GM18907 (cell line): ENCODE results near the gene CHMP5.
A peak's percentile ranks its signal among the peaks of the same experiment; 100 is the strongest.

Source experiments
- ATAC-seq: cut with Tn5 transposase; IDR thresholded peaks from one replicate; pipeline ENCODE4 v1.9.1; 2021; ENCODE audit warnings: mild to moderate bottlenecking, moderate library complexity; ENCODE audit not compliant: unreplicated experiment

CHMP5 gene

DNA sequence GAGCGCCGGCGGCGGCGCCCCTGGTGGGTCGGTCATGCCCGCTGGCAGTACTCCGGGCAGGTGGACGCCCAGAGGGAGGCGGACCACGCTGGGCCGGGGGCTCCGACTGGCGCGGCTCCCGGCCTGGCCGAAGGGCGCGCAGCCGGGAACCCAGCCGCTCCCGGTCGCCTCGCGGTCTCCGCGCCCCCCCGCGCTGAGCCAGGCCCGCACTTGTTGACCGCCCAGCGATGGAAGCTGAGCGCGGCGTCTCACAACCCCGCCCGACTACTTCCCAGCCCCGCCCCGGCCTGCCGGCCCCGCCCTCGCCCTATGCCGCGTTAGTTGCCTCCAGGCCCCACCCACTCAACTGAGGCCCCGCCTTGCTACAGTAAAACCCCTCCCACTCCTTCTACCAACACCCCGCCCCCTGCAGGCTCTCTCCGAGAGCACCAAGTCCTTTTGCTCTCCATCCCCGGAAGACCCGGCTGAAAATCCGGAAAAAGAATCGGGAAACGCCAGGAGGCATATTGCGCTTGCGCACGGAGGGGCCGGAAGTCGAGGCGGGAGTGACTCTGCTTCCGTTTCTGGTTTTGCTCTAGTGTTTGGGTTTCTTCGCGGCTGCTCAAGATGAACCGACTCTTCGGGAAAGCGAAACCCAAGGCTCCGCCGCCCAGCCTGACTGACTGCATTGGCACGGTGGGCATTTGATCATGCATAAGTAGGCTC lies at the start of gene CHMP5, which contains the start of gene BAG1:
Gene CHMP5 (plus strand): TSS at position 577 of the 705 bp plus-strand sequence. CDS start 30 bp downstream, at position 607.
Gene BAG1 (minus strand): TSS at position 236 of the 705 bp plus-strand sequence.
- peak; percentile 89 for ATAC-seq

DNA sequence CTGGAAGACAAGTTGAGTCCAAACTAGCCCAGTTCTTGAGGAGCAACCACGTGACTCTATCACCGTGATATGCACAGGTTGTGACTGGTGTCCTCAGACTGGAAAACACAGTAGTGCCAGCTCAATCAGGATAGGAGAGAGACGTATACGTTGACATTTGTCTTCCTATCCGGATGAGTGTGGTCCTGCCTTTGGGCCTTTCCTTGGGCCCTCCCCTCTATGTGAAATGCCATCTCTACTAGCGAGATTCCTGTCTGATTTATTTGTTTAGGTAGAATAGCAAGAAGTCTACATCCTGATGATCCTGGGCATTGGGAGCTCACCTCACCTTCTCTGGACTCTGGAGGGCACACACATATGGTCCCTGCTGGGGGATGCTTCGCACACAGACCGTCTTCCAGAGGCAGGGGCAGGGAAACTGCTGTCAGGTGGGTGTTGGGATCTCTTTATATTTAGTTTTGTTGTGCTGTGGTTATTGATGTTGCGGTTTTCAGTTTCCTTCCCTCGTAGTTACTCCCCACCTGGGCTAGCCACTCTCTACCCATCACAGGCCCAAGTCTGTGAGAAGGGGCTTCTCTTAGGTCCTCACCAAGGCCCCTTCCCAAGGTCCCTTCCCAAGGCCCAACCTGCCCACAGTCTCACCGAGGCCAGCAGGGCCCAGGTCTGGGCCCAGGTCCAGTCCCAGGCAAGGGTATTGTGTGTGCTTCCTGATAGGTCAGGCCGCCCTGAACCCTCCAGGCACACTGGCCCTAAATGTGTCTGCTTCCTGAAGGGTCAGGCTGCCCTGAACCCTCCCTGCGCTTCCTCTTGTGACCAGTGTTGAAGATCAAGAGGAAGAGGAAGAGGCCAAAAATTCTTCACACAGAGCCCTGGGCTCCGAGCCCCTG lies 43.9 kb upstream of the CHMP5 start:
- no peak for ATAC-seq

DNA sequence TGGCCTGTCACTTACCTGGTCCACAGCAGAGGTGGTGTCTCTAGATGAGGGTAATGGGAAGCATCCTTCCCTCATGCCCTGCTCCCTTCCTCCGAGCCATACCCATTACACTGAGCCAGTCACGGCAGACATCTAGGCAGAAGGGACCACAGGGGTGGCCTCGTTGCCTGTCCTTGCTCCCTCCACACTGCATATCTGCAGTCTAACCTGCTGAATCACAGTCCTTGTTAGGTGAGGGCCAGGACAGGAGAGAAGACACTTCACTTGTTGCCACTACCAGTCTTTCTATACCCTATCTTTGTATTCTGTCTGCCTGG lies 43.3 kb upstream of the CHMP5 start:
- ATAC-seq = no peak

DNA sequence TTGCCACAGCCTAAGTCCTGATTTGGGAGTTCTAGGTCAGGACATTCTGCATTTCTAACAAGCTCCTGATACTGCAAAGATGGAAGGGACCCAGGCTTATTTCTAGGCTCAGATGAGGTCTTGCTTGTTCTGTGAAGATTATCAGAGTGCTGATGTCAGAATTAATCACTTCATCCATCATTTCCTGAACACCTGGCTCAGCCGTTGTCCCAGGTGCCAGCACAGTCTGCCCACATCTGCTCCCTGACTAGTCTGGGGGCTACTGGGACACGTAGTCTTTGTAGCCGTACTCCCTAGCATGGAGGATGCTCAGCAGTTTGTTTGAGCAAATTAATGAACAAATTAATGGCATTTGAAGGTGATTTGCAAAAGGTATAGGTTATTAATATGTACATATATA lies 42.8 kb upstream of the CHMP5 start:
- ATAC-seq = no peak

- ATAC-seq = no peak
Observed at GRCh38 chr9:33223696-33224095, 41.2 kb upstream of the CHMP5 start.

DNA sequence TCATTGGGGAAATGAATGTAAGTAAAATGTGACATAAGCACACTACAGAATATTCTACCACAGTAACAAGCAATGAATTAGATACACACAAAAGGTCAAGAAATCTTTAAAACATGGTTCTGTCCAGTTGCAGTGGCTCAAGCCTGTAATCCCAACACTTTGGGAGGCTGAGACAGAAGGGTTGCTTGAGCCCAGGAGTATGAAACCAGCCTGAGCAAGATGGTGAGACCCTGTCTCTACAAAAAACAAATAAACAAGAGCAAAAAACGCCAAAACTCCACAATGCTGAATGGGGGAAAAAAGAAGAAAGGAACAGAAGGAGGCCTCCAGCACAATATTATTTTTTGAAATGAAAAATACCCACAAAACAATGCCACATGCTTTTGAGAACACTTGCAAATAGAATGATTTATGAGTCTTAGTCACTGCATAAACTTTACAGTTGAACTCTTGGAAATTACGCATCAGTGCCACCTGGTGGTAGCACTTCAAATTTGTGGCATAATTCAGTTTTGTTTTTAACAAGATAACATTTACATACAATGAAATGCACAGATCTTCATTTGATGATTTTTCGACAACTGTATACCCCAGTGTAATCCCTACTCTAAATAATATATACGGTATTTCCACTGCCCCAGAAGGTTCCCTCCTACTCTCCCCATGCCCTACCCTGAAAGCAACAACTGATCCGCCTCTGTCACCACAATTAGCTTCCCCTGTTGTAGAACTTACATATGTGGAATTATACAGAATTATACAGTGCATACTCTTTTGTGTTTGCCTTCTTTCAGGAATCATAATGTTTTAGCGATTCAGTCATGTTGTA lies 39.3 kb upstream of the CHMP5 start:
- ATAC-seq = no peak

GRCh38 chr9:33227008-33227398 lies 37.8 kb upstream of the CHMP5 start:
- ATAC-seq = peak; percentile 57

DNA sequence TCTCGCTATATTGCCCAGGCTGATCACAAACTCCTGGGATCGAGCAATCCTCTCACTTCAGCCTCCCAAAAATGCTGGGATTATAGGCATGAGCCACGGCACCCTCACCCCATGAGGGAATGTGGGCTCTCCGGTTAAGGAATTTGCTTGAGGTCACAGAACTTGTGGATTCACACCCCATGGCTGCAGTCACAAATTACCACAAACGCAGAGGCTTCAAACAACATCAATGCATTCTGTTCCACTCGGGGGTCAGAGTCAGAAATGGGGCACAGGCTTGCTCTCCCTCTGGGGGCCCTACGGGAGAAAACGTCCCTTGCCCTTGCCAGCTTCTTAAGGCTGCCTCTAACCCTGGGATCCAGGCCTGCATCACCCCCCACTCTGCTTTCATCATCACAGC lies 37.1 kb upstream of the CHMP5 start:
- no peak for ATAC-seq

GRCh38 chr9:33228606-33229005 lies 36.2 kb upstream of the CHMP5 start:
- ATAC-seq = no peak

GRCh38 chr9:33229359-33230114 lies 35.3 kb upstream of the CHMP5 start:
- no peak for ATAC-seq

DNA sequence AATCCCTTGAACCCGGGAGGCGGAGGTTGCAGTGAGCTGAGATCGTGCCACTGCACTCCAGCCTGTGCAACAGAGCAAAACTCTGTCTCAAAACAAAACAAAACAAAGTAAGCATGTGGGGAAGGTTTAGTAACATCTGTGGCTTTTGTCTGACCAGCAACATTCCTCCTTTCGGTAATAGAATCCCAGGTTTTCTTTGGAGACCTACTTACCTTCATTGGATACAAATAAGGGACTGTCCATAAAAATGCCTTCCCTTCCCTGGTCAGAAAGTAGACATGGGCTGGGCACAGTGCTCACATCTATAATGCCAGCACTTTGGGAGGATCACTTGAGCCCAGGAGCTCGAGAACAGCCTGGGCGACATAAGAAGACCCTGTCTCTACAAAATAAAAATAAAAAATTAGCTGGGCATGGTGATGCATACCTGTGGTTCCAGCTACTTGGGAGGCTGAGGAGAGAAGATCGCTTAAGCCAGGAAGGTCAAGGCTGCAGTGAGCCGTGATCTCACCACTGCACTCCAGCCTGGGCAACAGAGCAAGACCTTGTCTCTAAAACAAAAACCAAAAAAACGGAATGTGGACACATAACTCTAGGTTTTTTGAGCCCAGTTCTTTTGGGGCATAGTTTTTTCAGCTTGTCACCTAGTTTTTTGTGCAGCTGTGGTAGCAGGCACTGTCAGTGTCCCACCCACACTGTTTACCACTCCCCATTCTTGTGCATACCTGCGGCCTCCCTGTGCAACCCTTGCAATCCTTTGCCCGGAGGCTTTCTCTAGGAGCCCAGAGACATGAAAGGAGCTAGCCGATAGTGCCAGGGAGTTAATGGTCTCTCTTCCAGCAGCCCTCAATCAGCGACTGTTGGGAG lies 33.9 kb upstream of the CHMP5 start:
- ATAC-seq = no peak

DNA sequence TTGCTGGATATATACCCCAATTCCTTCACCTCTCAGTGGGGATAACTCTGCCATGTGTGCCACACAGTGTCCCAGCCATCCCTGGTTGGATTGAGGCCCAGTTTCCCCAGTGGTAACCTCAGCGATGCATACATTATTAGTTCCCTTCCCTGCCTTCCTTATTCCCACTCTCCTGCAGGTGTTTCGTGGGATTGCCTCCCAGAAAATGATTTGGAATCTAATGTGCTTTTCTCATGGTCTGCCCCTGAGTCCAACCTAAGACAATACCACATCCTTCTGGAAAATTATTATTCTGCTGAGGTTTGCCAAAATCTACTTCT lies 33.3 kb upstream of the CHMP5 start:
- ATAC-seq = no peak

- no peak for ATAC-seq
Observed at GRCh38 chr9:33232815-33233214, 32.0 kb upstream of the CHMP5 start.

DNA sequence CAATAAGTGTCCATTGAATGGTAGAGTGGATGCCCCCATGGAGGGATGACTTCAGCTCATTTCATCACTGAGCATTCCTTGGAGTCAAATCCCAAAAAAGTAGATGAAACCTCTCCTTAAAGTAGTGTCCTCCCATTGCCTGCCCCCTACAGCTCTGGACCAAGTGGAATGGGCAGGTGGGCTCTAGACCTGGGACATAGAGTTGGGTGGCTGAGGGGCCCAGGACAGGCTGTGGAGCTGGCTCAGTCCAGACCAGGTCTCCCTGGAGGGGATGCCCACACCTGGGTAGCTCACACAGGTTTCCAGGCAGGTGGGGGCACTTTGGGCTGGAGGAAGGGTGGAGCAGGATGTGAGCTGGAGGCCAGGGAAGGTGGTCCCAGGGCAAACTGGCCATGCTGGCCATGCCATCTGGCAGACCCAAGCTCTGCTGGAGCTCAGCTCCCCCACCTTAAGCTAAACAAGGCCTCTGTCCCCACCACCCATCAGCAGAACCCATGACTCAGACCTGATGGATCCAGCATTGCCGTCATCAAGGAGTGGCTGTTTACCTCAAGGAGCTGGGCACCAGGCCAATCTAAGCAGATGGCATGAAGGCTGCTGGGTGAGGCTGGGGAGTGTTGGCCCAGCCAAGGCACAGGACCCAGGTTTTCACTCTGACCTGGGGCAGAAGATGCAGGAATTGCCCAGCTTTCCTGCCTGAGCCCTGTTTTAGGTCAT lies 31.1 kb upstream of the CHMP5 start:
- ATAC-seq = no peak

DNA sequence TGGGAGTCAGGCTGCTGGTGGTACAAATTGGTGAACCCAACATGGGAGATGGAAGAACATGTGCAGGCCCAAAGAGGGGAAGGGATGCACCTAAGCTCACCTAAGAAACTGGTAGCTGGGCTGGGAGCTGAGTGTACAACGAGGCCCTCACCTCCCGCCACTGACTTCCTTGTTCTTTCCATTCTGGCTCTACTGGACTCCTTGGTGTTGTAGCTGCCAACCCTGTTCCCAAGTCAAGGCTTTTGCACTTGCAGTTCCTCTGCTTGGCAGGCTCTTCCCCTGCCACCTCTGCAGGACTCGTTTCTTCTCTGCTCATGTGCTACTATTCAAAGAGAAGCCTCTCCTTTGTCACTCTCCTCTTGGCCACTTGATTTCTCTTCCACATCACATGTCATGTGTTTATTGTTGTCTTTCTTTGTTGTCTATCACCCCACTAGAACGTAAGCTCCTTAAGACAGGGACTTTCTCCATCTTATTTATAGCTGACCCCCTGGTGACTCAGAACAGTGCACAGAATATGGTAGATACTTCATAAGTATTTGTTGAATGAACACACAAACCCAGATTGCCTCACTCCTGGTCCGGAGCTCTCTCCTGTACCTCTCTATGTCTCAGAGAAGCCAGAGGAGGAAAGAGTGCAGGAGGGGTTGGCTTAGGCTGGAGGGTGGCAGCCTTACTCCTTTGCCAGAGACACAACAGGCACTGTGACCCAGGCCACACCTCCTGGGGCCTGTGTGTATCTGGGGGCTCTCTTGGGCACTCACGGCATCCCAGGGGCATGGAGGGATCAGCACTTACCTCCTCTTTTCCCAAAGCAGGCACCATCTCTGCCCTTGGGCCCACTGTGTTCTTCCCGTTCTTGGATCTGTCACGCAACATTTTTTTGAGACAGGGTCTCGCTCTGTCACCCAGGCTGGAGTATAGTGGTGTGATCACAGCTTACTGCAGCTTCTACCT lies 30.1 kb upstream of the CHMP5 start:
- ATAC-seq = no peak

DNA sequence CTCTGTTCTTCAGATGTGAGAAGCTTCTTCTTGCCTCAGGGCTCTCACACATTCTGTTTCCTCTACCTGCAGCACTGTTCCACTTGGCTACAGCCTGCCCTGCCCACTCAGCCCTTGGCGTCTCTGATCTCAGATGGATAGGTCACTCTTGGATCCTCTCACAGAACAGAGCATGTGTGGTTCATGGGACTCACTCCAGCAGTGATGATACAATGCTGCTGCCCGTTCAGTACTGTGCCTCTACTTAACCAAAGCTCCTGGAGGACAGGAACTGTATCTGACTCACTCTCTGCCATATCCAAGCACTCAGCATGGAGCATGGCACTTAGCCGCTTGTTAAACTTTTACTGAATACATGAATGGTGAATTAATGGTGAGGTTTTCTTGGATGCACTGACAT lies 28.3 kb upstream of the CHMP5 start:
- ATAC-seq = no peak

GRCh38 chr9:33239921-33240320 lies 24.9 kb upstream of the CHMP5 start, which contains the start of gene SPINK4:
Gene SPINK4, plus strand, starts transcription at chr9:33240167. Its CDS starts 42 bp downstream, at chr9:33240209.
- ATAC-seq = no peak

DNA sequence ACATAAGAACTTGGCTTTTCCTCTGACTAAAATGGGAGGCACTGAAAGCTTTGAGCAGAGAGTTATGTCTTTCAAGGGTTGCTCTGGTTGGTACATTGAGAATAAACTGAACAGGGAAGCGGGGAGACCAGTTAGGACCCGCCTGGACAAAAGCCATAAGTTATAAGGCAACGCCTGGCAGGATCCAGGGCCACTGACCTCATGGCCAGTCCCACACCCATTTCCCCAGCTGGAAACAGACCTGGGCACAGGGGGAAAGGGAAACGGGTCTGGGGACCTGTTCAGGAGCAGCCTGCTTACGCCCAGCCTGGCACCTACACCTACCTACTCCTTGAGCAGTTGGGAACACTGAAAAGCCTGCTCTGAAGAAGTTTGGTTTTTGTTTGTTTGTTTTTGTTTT lies 23.6 kb upstream of the CHMP5 start:
- no peak for ATAC-seq
